Stimulated activated CD8-positive, alpha-beta memory T cell treated with anti-CD3 and anti-CD28 coated beads, Interleukin-2, amount 100 ng/mL, for 48 hours (primary cell): ENCODE measurements around the gene PIP5K1C.

Experiments used
- DNase-seq, 2 donors: peaks; one replicate each; pipeline ENCODE4 v3.0.0-alpha.2; 2020; ENCODE audit warnings: low read depth in 2 of 2

PIP5K1C gene

GRCh38 chr19:3694361-3695123 is 5.7 kb downstream of the PIP5K1C start:
- no peak for DNase-seq

- DNase-seq, result no peak
Observed at GRCh38 chr19:3693025-3693925, 7.0 kb downstream of the PIP5K1C start.

- DNase-seq, result no peak
Observed at GRCh38 chr19:3692141-3693024, 7.9 kb downstream of the PIP5K1C start.

- DNase-seq, result no peak
Observed at GRCh38 chr19:3691726-3692125, 8.5 kb downstream of the PIP5K1C start.

GRCh38 chr19:3691372-3691716 is 8.9 kb downstream of the PIP5K1C start:
- no peak for DNase-seq

- no peak for DNase-seq
Observed at GRCh38 chr19:3690551-3691371, 9.5 kb downstream of the PIP5K1C start.

- no peak for DNase-seq
Observed at GRCh38 chr19:3687774-3688706, 12.2 kb downstream of the PIP5K1C start.

GRCh38 chr19:3687393-3687773 is 12.9 kb downstream of the PIP5K1C start:
- no peak for DNase-seq

- DNase-seq, result no peak
Observed at GRCh38 chr19:3684817-3685410, 15.4 kb downstream of the PIP5K1C start.

- no peak for DNase-seq
Observed at GRCh38 chr19:3684054-3684816, 16.0 kb downstream of the PIP5K1C start.

- no peak for DNase-seq
Observed at GRCh38 chr19:3683405-3684053, 16.7 kb downstream of the PIP5K1C start.

- no peak for DNase-seq
Observed at GRCh38 chr19:3682741-3683404, 17.4 kb downstream of the PIP5K1C start.

GRCh38 chr19:3682286-3682685 is 18.0 kb downstream of the PIP5K1C start:
- DNase-seq, result no peak

GRCh38 chr19:3680939-3681338 is 19.3 kb downstream of the PIP5K1C start:
- DNase-seq, result no peak

GRCh38 chr19:3679581-3679980 is 20.7 kb downstream of the PIP5K1C start:
- DNase-seq, result no peak

GRCh38 chr19:3679138-3679537 is 21.1 kb downstream of the PIP5K1C start:
- no peak for DNase-seq

- no peak for DNase-seq
Observed at GRCh38 chr19:3678188-3678587, 22.1 kb downstream of the PIP5K1C start.
